ENCODE measurements around the gene C2orf42.
"Not testable (repeated sequence)": the region's sequence is repeated elsewhere in the genome, so short reads cannot be mapped to it uniquely, and the experiment has no call there.

C2orf42 gene

DNA sequence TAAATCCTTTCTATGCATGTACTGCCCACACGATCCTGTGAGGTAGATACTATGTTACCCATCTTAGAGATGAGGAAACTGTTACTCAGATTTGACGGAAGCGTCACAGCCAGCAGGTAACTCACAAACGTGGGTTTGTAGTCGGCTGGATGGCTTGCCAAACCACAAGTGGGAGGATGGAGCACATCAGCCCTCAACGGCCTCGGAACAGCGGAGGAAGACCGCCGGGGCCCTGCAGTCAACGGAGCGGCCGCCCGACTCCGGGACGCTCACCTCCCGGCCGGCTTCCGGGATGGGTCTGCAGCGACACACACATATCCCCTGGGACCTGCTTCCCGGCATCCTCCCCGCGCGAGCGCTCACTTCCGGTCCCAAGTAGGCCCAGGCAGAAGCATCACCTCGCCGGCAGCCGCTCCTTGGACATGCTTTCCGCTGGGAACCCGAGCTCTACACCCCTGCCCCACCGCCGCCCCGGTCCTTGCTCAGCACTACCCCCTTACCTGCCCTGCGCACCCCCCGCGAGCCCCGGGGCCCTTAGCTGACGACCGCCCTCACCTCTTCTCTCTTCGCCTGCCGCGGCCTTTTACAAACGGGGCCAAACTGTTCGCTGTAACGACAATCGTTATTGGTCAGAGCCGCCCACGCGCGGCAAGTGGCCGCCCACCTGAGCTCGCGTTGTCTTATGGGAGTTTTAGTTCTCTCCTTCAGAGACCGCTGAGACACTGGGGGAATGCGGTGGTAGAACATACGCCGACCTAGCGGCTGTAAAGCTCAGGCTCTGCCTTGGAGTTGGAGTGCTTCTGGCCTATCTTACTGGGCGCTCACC is at the start of gene C2orf42:
C2orf42 (minus strand) TSS at position 602 of the 826 bp plus-strand sequence. CDS start 9,034 bp downstream, outside the sequence.
- DNase-seq (ENCODE audit: low read depth) = peak; percentile 89

DNA sequence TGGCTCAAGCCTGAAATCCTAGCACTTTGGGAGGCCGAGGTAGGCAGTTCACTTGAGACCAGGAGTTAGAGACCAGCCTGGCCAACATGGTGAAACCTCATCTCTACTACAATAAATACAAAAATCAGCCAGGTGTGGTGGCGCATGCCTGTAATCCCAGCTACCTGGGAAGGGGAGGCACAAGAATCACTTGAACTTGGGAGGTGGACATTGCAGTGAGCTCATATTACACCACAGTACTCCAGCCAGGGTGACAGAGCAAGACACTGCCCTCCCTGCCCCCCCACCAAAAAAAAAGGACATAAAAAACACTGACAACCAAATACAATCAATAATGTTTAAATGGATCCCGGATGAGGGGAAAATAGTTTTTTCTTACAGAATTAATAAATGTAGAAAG is 49.8 kb upstream of the C2orf42 start:
- no peak for DNase-seq (ENCODE audit: low read depth)

DNA sequence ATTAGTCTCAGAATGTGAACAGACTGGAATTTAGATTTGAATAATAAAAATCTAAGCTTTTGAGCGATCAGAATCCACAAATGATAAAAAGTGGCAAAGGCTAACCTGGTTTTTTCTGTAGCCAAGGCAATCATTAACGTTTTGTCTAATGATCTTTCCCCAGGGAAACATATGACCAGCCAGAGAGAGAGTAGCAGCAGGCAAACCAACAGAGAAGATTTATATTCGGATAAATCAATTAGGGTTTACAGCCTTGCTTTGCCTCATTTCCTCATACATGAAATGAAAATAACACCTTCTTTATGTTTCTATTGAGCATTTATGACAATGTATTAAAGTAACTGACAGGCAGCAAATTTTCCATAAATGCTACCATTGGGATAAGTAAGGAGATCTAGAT is 43.1 kb upstream of the C2orf42 start:
- DNase-seq (ENCODE audit: low read depth) = no peak

DNA sequence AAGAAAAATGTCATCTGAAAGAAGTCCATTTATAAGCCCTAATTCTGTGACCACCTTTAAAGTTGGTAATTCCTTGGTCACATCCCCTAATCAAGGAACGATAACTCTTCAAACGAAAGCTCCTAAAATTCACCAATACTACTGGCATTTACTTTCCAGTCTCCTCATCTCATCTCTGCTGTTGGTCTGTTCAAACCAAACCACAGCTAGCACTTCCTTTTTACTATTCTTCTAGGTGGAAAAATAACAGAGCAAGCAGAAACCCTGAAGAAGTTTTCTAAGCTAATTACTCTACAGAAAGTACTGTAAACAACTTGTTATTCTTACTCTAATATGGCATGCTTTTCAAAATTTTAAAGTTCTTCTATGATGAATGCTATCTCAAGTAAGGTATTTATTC is 36.0 kb upstream of the C2orf42 start:
- DNase-seq (ENCODE audit: low read depth) = no peak

DNA sequence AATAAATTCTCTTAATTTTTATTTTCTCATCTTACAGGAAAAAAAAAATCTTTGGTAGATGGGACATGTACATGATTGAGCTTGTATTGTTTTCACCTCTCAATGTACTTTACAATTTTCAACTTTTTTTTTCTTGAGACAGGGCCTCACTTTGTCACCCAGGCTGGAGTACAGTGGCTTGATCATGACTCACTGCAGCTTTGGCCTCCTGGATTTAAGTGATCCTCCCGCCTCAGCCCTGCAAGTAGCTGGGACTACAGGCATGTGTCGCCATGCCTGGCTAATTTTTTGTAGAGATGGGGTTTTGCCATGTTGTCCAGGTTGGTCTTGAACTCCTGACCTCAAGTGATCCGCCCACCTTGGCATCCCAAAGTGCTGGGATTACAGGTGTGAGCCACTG is 32.5 kb upstream of the C2orf42 start:
- not testable (repeated sequence) for DNase-seq (ENCODE audit: low read depth)

DNA sequence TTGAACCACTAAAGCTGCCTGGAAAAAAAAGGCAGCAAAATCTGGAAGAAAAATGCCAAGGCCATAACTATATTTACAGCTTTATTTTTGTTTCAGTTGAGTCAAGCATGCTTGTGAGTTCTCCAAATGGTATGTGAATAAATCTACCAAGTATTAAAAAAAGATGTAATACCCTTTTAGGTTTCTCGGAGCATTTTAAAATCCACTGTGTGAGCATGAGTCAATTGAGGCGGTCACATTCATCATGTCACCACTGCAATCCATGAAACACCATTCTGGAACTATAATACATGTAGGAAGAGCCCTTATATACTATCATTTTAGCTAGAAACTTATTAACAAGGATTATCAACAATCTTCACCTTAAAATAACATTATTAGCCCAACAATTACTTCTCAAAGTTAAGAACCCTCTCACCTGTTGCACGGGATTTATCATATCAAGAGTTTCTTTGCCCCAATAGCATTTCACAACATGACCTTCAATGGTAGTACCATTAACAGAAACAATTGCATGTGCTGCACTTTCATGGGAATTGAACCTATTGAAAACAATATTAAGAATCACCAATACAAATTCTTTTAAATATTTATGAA is 24.2 kb upstream of the C2orf42 start:
- peak; percentile 59 for DNase-seq (ENCODE audit: low read depth)

DNA sequence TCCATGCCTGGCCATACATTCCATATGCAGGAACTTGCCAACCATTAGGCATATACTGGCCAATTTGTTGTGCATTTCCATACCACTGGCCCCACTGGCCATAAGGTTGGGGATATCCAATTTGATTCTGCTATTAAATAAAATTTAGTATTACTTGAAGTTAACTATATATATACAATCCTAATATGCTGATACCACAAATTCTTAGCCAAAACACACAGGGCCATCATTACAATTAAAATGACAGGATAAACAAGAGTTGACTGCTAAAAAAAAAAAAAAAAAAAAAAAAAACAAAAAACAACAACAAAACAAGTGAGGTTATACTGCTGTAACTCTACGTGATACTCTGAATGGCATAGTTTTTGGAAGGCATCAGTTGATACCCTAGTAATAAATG is 23.5 kb upstream of the C2orf42 start:
- DNase-seq (ENCODE audit: low read depth) = no peak

DNA sequence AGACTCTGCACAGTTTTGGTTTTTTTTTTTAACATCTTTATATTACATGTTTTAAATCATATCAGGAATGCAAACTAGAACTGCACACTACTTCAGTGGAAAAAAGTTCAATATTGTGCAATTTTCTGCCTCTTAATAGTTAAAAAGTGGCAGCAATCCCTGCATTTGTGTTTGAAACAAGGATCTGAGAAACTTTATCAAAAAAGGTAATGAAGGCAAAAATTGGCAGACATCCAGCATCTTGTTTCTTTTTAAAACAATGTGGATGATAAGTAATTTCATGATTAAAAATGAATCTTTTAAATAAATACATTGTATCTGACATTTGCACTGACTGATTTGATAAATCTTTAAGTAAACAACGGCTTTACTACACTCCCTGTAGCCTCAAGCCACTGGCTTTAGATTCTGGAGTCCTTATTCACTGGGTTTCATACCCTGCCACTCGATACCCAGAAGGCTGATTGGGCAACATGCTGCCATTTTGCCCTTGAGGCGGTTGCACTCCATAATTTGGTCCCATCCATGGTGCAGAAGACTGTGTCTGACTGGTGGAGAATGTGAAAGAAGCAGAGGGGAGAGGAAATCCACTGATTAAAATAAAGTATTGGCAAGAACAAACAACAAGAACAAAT is 21.6 kb upstream of the C2orf42 start:
- no peak for DNase-seq (ENCODE audit: low read depth)

DNA sequence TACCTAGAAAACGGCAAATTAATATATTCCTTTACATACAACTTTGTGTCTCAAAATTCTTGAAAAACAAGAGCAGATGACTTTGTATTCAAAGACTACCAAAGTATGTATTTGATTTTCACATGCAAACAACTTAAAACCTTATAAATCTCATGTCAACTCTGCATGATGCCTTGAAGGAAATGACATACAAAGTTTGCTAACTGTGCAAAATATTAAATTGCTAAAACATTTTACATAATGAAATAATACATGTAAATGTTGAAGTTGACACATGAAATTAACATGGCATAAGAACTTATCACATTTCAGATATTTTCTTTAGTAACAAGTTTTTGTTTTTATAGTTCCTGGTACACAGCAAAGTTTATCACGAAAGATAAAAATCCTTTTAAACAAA is 20.8 kb upstream of the C2orf42 start:
- no peak for DNase-seq (ENCODE audit: low read depth)

DNA sequence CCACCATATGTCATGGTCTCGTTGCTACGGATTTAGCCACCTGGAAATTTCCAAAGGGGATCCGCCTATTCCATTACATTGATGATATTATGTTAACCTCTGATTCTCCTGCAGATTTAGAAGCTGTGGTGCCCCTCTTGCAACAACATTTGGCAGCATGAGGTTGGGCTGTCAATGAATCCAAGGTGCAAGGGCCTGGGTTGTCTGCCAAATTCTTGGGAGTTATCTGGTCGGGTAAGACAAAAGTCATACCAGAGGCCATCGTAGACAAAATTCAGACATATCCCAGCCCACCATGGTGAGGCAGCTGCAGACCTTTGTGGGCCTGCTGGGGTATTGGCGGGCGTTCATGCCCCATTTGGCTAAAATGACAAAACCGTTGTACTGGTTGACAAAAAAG is 13.6 kb upstream of the C2orf42 start:
- no peak for DNase-seq (ENCODE audit: low read depth)

DNA sequence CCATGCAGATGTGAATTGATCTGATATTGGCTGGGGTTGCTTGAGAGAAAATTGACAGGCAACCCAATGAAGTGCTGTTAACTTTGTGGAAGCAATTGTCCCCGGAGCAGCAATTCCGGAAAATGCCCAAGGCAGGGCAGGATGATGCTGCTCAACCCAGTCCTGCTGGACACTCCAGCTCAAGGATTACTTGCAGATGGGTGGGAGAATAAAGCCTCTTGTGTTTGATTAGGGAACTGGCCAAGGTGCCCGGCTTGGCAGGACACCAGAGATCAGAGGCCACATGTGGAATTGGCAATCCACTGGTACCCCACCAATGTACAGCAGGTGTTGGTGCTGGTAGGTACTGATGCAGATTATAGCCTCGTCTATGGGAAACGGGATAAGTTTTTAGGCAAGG is 12.3 kb upstream of the C2orf42 start:
- no peak for DNase-seq (ENCODE audit: low read depth)

DNA sequence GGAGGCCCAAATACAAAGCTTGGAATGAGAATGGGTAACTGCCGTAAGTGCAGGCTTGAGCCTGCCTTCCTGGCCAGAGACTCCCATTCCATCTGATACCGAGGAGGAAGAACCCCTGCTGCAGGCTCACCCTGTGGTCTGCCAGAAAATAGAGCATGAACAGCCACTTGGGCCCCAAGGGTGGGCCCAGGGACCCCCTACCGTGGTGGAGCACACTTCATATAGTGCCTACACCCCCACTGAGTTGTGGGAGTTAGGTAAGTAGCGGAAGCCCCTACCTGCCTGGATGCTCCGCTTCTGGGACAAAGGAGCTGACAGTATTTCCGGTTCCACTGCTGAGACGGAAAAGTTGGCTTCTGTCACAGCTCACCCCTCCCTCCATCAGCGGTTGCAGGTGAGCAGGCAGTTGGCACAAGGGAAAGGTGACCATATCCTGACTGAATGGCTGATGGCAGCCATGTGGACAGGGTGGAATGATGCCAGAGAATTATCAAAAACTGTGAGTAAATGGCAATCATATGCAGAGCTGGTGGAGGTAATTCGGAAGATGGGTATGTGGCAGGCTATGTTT is 11.5 kb upstream of the C2orf42 start:
- DNase-seq (ENCODE audit: low read depth) = no peak

DNA sequence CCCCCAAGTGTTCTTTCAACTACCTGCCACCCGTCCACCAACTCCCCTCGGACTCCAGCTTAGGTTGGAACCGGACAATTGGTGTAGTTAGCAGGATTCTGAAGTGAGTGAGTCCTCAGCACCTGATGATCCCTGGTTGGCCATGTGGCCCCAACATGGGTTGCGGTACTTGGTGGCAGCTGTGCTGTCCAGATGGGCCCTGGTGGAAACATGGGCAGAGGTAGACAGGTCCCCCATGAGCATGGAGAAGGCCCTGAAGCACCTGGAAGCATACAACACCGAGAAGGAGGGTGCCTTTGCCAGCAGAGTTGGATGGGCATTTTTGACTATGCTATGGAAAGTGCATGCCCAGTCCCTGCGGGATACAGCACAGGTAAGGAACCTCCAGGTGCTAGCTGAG is 11.0 kb upstream of the C2orf42 start:
- DNase-seq (ENCODE audit: low read depth) = no peak

DNA sequence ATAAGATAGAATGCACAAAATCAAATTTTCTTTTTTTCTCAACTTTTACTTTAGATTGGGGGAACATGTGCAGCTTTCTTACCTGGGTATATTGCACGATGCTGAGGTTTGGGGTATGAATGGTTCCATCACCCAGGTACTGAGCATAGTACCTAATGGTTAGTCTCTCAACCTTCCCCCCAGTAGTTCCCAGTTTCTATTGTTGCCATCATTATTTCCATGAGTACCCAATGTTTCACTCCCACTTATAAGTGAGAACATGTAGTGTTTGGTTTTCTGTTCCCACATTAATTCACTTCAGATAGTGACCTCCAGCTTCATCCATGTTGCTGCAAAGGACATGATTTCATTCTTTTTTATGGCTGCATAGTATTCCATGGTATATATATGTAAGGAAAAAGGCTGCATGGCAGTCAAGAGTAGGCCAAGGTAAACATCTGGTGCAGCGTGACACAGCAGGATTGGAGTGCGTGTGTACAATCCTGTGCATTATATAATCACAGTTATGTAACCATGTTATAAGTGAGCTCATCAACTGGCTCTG is 10.5 kb upstream of the C2orf42 start:
- DNase-seq (ENCODE audit: low read depth) = no peak

DNA sequence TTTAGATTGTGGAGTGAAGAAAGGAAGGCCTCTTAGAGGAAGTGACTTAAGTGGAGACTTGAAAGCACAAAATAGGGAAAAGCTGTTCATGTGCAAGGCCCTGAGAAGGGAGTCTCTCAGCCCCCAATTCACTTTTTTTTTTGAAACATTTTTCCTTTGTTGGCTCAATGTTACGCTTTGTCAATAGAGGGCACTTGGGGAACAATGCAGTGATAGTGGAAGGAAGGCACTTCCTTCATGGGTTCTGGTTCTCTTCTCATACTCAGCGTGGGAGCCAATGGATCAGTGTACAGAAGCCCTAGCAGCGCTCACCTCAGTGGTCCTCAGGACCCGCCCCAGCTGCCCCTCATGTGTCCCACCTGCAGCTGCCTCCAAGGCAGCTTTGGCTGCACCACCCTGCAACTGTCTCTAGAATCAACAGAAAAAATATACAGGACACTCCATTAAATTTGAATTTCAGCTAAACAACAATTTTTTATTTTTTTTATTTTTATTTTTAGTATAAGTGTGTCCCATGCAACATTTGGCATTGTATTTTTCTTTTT is 8.6 kb upstream of the C2orf42 start:
- DNase-seq (ENCODE audit: low read depth) = no peak

DNA sequence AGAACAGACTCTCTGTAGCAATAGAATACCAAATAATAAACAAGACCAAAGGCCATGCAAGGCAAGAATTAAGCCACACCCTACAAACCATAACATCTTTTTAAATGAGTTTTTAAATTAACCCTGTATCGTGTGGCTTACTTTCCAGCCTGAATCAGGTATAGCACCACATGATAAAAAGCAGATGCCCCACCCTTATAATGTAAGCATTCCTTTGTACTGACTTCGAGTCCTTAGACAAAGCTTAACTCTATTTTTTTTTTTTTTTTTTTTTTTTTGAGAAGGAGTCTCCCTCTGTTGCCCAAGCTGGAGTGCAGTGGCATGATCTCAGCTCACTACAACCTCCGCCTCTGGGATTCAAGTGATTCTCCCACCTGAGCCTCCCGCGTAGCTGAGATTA is 1.7 kb upstream of the C2orf42 start:
- no peak for DNase-seq (ENCODE audit: low read depth)

DNA sequence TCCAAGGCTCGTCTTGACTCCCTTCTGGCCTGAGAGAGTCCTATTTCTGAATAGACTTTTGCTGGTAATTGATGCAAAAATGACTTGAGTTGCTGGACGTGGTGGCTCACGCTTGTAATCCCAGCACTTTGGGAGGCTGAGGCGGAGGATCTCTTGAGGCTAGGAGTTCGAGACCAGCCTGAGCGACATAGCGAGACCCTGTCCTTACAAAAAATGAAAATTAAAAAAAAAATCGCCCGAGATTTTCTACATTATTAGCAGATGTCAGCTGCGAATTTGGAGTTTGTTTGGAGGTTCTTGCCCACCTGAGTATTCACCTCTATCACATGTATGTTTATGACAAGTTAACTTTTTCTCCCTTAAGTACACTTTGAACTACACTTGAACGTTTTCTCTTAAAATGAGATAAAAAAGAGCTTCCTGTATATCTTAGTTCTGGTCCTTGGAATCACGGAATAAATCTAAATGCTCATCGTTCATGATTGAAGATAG is 471 bp upstream of the C2orf42 start:
- no peak for DNase-seq (ENCODE audit: low read depth)

DNA sequence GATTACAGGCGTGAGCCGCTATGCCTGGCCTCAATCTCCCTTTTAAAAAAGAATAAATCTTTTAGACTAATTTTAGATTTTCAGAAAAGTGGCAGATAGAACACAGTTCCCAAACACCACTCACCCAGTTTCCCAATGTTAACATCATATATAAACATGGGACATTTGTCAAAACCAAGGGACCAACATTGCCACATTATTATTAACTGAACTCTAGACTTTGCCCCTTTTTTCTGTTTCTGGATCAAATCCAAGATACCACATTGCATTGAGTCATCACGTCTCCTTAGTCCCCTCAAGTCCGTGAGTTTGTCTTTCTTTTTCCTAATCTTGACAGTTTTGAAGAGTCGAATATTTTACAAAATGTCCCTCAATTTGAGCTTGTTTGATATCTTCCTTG is 2.4 kb downstream of the C2orf42 start:
- no peak for DNase-seq (ENCODE audit: low read depth)

DNA sequence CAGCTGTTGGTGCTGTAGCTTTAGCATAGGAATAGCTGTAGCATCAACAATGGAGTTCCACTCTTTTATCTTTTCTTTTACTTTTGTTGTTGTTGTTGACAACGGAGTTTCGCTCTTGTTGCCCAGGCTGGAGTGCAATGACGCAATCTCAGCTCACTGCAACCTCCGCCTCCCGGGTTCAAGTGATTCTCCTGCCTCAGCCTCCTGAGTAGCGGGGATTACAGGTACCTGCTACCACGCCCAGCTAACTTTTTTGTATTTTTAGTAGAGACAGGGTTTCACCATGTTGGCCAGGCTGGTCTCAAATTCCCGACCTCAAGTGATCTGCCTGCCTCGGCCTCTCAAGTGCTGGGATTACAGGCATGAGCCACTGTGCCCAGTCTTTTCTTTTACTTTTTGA is 3.6 kb downstream of the C2orf42 start:
- DNase-seq (ENCODE audit: low read depth) = not testable (repeated sequence)

DNA sequence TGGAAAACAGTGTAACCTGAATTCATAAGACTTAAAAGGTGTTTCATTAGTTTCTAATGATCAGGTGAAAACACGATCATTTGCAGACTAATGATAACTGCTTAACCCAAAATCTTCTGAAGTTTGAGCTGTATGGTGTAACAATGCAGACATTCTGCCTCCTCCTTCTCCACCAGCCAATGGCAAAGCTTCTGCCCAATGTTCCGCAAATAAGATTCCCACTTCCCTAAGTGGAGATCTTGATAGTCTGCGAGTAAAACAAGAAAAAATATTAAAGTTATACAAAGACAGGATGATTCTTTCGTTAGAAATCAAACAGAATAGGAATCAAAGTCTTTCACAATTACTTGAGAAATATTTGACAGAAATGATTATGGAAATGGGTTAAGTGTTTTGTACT is 8.1 kb downstream of the C2orf42 start:
- DNase-seq (ENCODE audit: low read depth) = no peak

DNA sequence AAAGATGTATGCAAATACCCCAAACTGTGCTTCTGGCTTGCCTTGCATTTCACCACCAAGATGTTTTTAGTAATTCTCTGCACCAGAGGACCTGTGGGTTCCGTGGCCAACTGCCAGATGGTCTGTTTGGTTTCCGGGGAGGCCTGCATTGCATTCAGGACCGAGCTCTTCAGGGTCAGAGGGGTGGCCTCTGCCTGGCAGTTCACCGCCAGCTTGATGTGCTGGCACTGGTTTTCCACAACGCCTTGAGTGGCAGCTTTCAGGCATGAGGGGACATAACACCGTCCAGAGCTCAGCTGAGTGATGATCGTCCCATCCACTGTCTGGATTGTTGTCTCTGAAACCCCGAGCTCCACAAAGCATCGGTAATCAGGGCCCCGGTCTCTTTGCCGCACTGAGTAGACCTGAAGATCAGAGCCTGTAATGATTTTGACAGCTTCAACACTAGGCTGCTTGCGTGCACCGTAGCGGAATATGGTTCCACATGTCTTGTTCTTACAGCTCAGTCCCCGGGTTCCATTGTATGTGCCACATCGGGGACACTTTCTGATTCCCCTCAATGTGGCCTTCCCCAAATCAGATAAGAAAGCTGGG is 9.4 kb downstream of the C2orf42 start:
- DNase-seq (ENCODE audit: low read depth) = no peak

DNA sequence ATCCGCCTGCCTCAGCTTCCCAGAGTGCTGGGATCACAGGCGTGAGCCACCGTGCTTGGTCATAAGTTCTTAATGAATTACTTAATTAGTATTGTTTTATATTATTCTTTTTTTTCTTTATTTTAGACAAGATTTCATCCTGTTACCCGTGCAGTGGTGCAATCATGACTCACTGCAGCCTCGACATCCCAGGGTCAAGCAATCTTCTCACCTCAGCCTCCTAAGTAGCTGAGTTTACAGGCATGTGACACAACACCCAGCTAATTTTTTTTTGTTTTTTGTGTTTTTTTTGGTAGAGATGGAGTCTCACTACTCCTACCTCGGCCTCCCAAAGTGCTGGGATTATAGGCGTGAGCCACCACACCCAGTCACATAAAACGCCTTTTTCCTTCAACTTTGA is 17.3 kb downstream of the C2orf42 start:
- DNase-seq (ENCODE audit: low read depth) = peak; percentile 10
